Smooth muscle cell (in vitro differentiated cells): ENCODE data around the gene CCL13. TPM values are rescaled to one million over a fixed set of nuclear protein-coding genes. Genes with fewer than 3 reads are reported as not detected.

ENCODE experiments used
- DNase-seq: peaks from one replicate; lab custom pipeline; 2025; ENCODE audit not compliant: unreplicated experiment; lab: John Stamatoyannopoulos, UW
- H2AFZ ChIP-seq: fragments of 200-600 bp; sonication (generic); 2 replicates; pipeline ENCODE4 v1.6.0; 2016; ENCODE audit warnings: antibody characterized with exemption, low read depth, mild to moderate bottlenecking
- H3F3A ChIP-seq: fragments of 200-600 bp; sonication (generic); 2 replicates; pipeline ENCODE4 v1.6.0; 2017; ENCODE audit warnings: antibody characterized with exemption, low read depth
- H3K27ac ChIP-seq: fragments of 200-600 bp; sonication (generic); 2 replicates; pipeline ENCODE4 v1.5.1; 2016; ENCODE audit warnings: low read depth, mild to moderate bottlenecking
- H3K27me3 ChIP-seq: fragments of 200-600 bp; sonication (generic); 2 replicates; pipeline ENCODE4 v1.6.1; 2016; ENCODE audit warnings: low read depth, mild to moderate bottlenecking
- H3K36me3 ChIP-seq: fragments of 200-600 bp; sonication (generic); 2 replicates; pipeline ENCODE4 v1.5.1; 2016; ENCODE audit warnings: low read depth
- H3K4me1 ChIP-seq: fragments of 200-600 bp; sonication (generic); 2 replicates; pipeline ENCODE4 v1.5.1; 2016; ENCODE audit warnings: low read depth
- H3K4me2 ChIP-seq: fragments of 200-600 bp; sonication (generic); 2 replicates; pipeline ENCODE4 v1.6.0; 2016; ENCODE audit warnings: mild to moderate bottlenecking
- H3K4me3 ChIP-seq: fragments of 200-600 bp; sonication (generic); 2 replicates; pipeline ENCODE4 v1.5.1; 2016; ENCODE audit warnings: mild to moderate bottlenecking
- H3K79me2 ChIP-seq: fragments of 200-600 bp; sonication (generic); 2 replicates; pipeline ENCODE4 v1.6.0; 2016; ENCODE audit warnings: low read depth, mild to moderate bottlenecking
- H3K9ac ChIP-seq: fragments of 200-600 bp; sonication (generic); 2 replicates; pipeline ENCODE4 v1.6.0; 2016; ENCODE audit warnings: low read depth
- H3K9me3 ChIP-seq: fragments of 200-600 bp; sonication (generic); replicated peaks from 2 replicates; pipeline ENCODE4 v1.5.1; 2016; ENCODE audit warnings: low read depth
- H4K20me1 ChIP-seq: fragments of 200-600 bp; sonication (generic); 2 replicates; pipeline ENCODE4 v1.6.0; 2016; ENCODE audit warnings: low read depth
- CTCF ChIP-seq: fragments of 200-600 bp; sonication (generic); IDR thresholded peaks from 2 replicates; pipeline ENCODE4 v1.5.1; 2017; ENCODE audit warnings: borderline replicate concordance, mild to moderate bottlenecking, antibody characterized with exemption; ENCODE audit not compliant: insufficient read depth, poor library complexity, severe bottlenecking
- WGBS: methylation state at CpG from one replicate; pipeline ENCODE4 v1.1.7; 2016; ENCODE audit warnings: low lambda C conversion rate; 5-methylcytosine and 5-hydroxymethylcytosine counted together
- polyA plus RNA-seq: library from polyadenylated mRNA; unstranded; fragments of >200 nt; fragmentation: Nextera tagmentation; extraction: Ambion mirVana; gene quantifications from 2 replicates; pipeline ENCODE4 v1.2.1, GENCODE V29; 2016
- total RNA-seq: library from RNA; depleted of rRNA; stranded (reverse); fragments of >200 nt; gene quantifications from 2 replicates; pipeline ENCODE4 v1.2.3, GENCODE V29; 2014

The CCL13 gene
- total and polyA plus RNA-seq, 2 experiments from 2014 or later, result not detected

GRCh38 chr17:34357398-34357797 is 1.1 kb downstream of the CCL13 start:
- Histone ChIP-seq H2AFZ (no peak overlapping the region), H3K4me3 (no peak overlapping the region), H4K20me1 (no peaks in the 10 kb centered on the region), H3K9ac (no peak overlapping the region), H3K4me2 (no peak overlapping the region), H3K27ac (no peak overlapping the region), H3K4me1 (no peaks in the 10 kb centered on the region), H3K9me3 (no peaks in the 10 kb centered on the region), H3F3A (no peaks in the 10 kb centered on the region), H3K79me2 (no peaks in the 10 kb centered on the region), H3K36me3 (no peaks in the 10 kb centered on the region), H3K27me3 (no peaks in the 10 kb centered on the region)
- 56% methylated on average over 2 of the region's 2 CpGs for WGBS
- TF ChIP-seq CTCF, result no peak
- no peak for DNase-seq

GRCh38 chr17:34358631-34359030 is 2.4 kb downstream of the CCL13 start:
- H3K9me3 ChIP-seq, result no peaks in the 10 kb centered on the region
- H3K4me2 ChIP-seq, result no peak overlapping the region
- peaks cover 6% of the 10 kb centered on the region for H3K27me3 ChIP-seq
- H3K4me3 ChIP-seq, result no peak overlapping the region
- H3K79me2 ChIP-seq, result no peaks in the 10 kb centered on the region
- H3K27ac ChIP-seq, result no peak overlapping the region
- no peaks in the 10 kb centered on the region for H4K20me1 ChIP-seq
- H2AFZ ChIP-seq, result no peak overlapping the region
- DNase-seq, result no peak
- no peak for TF ChIP-seq CTCF
- 100% methylated on average over 3 of the region's 3 CpGs for WGBS
- H3K36me3 ChIP-seq, result no peaks in the 10 kb centered on the region
- H3K9ac ChIP-seq, result no peak overlapping the region
- H3K4me1 ChIP-seq, result no peaks in the 10 kb centered on the region
- H3F3A ChIP-seq, result no peaks in the 10 kb centered on the region

DNA sequence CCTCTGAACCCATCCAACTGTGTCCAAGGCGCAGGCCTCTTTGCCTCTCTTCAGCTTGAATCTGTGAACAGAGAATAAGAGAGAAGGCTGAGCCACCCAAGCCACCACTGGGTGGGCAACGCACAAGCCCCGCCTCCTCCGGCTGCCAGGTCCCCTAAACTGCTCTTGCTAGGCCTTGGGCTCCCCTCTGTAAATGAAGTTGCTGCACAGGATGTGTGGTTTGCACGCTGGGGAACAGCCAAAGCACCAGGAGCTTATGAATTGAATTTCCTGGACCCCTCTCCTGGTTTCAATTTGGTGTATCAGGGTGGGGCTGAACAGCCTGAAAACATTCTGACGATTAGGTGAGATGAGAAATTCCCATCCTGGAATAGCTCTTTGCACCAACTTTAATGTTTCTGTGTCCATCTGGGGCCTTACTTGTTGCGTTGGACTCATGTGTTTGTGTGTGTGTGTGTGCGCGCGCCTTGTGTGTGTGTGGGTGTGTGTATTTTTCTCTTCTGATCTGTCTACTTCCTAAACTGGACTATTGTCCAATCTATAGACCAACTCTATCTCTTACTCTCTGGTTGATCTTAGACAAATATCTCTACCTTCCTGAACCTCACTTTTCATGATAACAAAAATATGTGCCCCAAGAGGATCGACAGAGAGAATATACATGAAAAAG is 4.5 kb downstream of the CCL13 start:
- H3K9ac ChIP-seq, result no peak overlapping the region
- no peak overlapping the region for H3K4me3 ChIP-seq
- peaks cover 8% of the 10 kb centered on the region for H3K27me3 ChIP-seq
- no peaks in the 10 kb centered on the region for H3K79me2 ChIP-seq
- H3K36me3 ChIP-seq, result no peaks in the 10 kb centered on the region
- H3F3A ChIP-seq, result no peaks in the 10 kb centered on the region
- H2AFZ ChIP-seq, result no peak overlapping the region
- no peaks in the 10 kb centered on the region for H3K9me3 ChIP-seq
- H3K4me2 ChIP-seq, result no peak overlapping the region
- H3K27ac ChIP-seq, result no peak overlapping the region
- H3K4me1 ChIP-seq, result no peaks in the 10 kb centered on the region
- DNase-seq, result no peak
- no peak for TF ChIP-seq CTCF
- H4K20me1 ChIP-seq, result no peaks in the 10 kb centered on the region
- WGBS, result 89% methylated on average over 11 of the region's 11 CpGs

- Histone ChIP-seq H3K4me3 (no peak overlapping the region), H3K4me1 (no peaks in the 10 kb centered on the region), H3K4me2 (no peak overlapping the region), H3K27me3 (peaks cover 8% of the 10 kb centered on the region), H2AFZ (no peak overlapping the region), H4K20me1 (no peaks in the 10 kb centered on the region), H3K79me2 (no peaks in the 10 kb centered on the region), H3F3A (no peaks in the 10 kb centered on the region), H3K9ac (no peak overlapping the region), H3K9me3 (no peaks in the 10 kb centered on the region), H3K36me3 (no peaks in the 10 kb centered on the region), H3K27ac (no peak overlapping the region)
- peak; percentile 100 for TF ChIP-seq CTCF
- WGBS, result 24% methylated on average over 8 of the region's 8 CpGs
- DNase-seq, result peak; percentile 22
These were observed 5.3 kb downstream of the CCL13 start for GRCh38 chr17:34361478-34362061.
